GM19238 (cell line): Measurements from ENCODE around the gene ISOC2.
"Not testable (repeated sequence)": the region's sequence is repeated elsewhere in the genome, so short reads cannot be mapped to it uniquely, and the experiment has no call there.

ENCODE experiments used
- DNase-seq: peaks from one replicate; pipeline ENCODE4 v3.0.0; 2011; ENCODE audit warnings: low spot score; ENCODE audit not compliant: insufficient read length

Gene ISOC2

GRCh38 chr19:55443045-55443823 lies 18.2 kb downstream of the ISOC2 start, which contains the start of gene SHISA7:
TSS of gene SHISA7 (minus strand) at chr19:55443300. CDS start at chr19:55442863, 437 bp downstream.
- no peak for DNase-seq

GRCh38 chr19:55442372-55442961 lies 19.0 kb downstream of the ISOC2 start:
- DNase-seq, result no peak

- DNase-seq, result no peak
Observed at GRCh38 chr19:55441692-55442321, 19.6 kb downstream of the ISOC2 start.

- no peak for DNase-seq
Observed at GRCh38 chr19:55441319-55441691, 20.1 kb downstream of the ISOC2 start.

- no peak for DNase-seq
Observed at GRCh38 chr19:55440411-55441105, 20.9 kb downstream of the ISOC2 start.

GRCh38 chr19:55439052-55439451 lies 22.4 kb downstream of the ISOC2 start:
- DNase-seq, result no peak

- DNase-seq, result no peak
Observed at GRCh38 chr19:55437410-55437809, 24.0 kb downstream of the ISOC2 start.

- DNase-seq, result no peak
Observed at GRCh38 chr19:55436847-55437246, 24.6 kb downstream of the ISOC2 start.

GRCh38 chr19:55435020-55435419 lies 26.4 kb downstream of the ISOC2 start:
- no peak for DNase-seq

- no peak for DNase-seq
Observed at GRCh38 chr19:55434356-55434919, 27.0 kb downstream of the ISOC2 start.

GRCh38 chr19:55433292-55433691 lies 28.1 kb downstream of the ISOC2 start:
- DNase-seq, result no peak

GRCh38 chr19:55432241-55432959 lies 29.0 kb downstream of the ISOC2 start:
- DNase-seq, result no peak

GRCh38 chr19:55431183-55431582 lies 30.3 kb downstream of the ISOC2 start:
- DNase-seq, result no peak

- no peak for DNase-seq
Observed at GRCh38 chr19:55426042-55426441, 35.4 kb downstream of the ISOC2 start.

- no peak for DNase-seq
Observed at GRCh38 chr19:55424518-55424917, 36.9 kb downstream of the ISOC2 start.

- DNase-seq, result no peak
Observed at GRCh38 chr19:55423225-55424005, 38.0 kb downstream of the ISOC2 start.

GRCh38 chr19:55421281-55421680 lies 40.2 kb downstream of the ISOC2 start:
- DNase-seq, result not testable (repeated sequence)

GRCh38 chr19:55419624-55420236 lies 41.7 kb downstream of the ISOC2 start:
- no peak for DNase-seq

GRCh38 chr19:55419103-55419502 lies 42.3 kb downstream of the ISOC2 start:
- no peak for DNase-seq

- DNase-seq, result no peak
Observed at GRCh38 chr19:55418185-55418584, 43.3 kb downstream of the ISOC2 start.
